ENCODE measurements around the gene MYOF. TPM values are rescaled to one million over a fixed set of nuclear protein-coding genes. Genes with fewer than 3 reads are reported as not detected.

The MYOF gene
- total and polyA plus RNA-seq, 10 of the 15 experiments (the other 5 are each of a cell fraction or from before 2014, with no cell fraction given) = 0.02 to 0.59 (median 0.17) TPM

GRCh38 chr10:93436591-93437085 lies 45.5 kb downstream of the MYOF start:
- ATAC-seq = no peak
- no peak overlapping the region for H2AFZ ChIP-seq (ENCODE audit: control insufficient read depth, low read depth, low read length)
- H4K20me1 ChIP-seq (ENCODE audit: control insufficient read depth, insufficient read depth) = no peaks in the 10 kb centered on the region
- in situ Hi-C loops (cut with MboI) = no loop called here
- no peak overlapping the region for H3K27ac ChIP-seq (ENCODE audit: control insufficient read depth, insufficient read depth)
- intact Hi-C loops (cut with micrococcal nuclease; ENCODE audit: unreplicated experiment) = no loop called here
- CTCF ChIA-PET = no interaction called here
- H3K36me3 ChIP-seq (ENCODE audit: control insufficient read depth in 2 of 2, insufficient read depth in 2 of 2, low read length in 1 of 2) = no peaks in the 10 kb centered on the region
- H3K4me2 ChIP-seq (ENCODE audit: control insufficient read depth, insufficient read depth) = no peak overlapping the region
- SMC1A ChIA-PET (ENCODE audit: uncharacterized antibody, unreplicated experiment) = no interaction called here
- no peak for DNase-seq (ENCODE audit: low read depth, low spot score)
- H3K4me1 ChIP-seq (ENCODE audit: control insufficient read depth, insufficient read depth, low read length) = no peaks in the 10 kb centered on the region
- H3K9me3 ChIP-seq (replicated peaks; ENCODE audit: control insufficient read depth, insufficient read depth, low read length) = no peaks in the 10 kb centered on the region
- no peak overlapping the region for H3K4me3 ChIP-seq
- RAD21 ChIA-PET (ENCODE audit: unreplicated experiment) = no interaction called here
- FAIRE-seq = no peak
- 16% methylated on average over 4 of the region's 4 CpGs for WGBS (ENCODE audit: insufficient coverage, insufficient replicate concordance, low lambda C conversion rate, missing lambda C conversion rate)
- H3K27me3 ChIP-seq (replicated peaks in 1 of 2; ENCODE audit: control insufficient read depth in 2 of 2, insufficient read depth in 2 of 2, low read length in 1 of 2) = peaks cover 0 to 4% of the 10 kb centered on the region in 2 experiments; a peak in 2 of 4 replicates
- TF ChIP-seq ZZZ3 (IDR thresholded peaks at IDR 0.05; ENCODE audit: control insufficient read depth, insufficient read length, low read depth) = no peak
- no peak for TF ChIP-seq TCF3 (IDR thresholded peaks at IDR 0.05; ENCODE audit: borderline replicate concordance, insufficient read depth, low read depth, low read length)
- no peak for TF ChIP-seq NFXL1 (IDR thresholded peaks at IDR 0.05; ENCODE audit: borderline replicate concordance)
- no peak for TF ChIP-seq BHLHE40 (IDR thresholded peaks at IDR 0.05; ENCODE audit: borderline replicate concordance in 1 of 2, low read depth in 2 of 2, low read length in 1 of 2)
- no peak for TF ChIP-seq TARDBP (IDR thresholded peaks at IDR 0.05; ENCODE audit: borderline replicate concordance)
- TF ChIP-seq RELB (IDR thresholded peaks at IDR 0.05; ENCODE audit: low read depth) = no peak
- no peak for TF ChIP-seq KDM1A (IDR thresholded peaks at IDR 0.05; ENCODE audit: borderline replicate concordance)
- TF ChIP-seq SUZ12 (IDR thresholded peaks at IDR 0.05; ENCODE audit: unreplicated experiment) = no peak
- TF ChIP-seq POU2F2 (IDR thresholded peaks at IDR 0.05; ENCODE audit: borderline replicate concordance, low read depth, low read length) = no peak
- TF ChIP-seq ZNF207 (IDR thresholded peaks at IDR 0.05; ENCODE audit: borderline replicate concordance) = no peak
- TF ChIP-seq ZBTB4 (CRISPR knock-in tag; IDR thresholded peaks at IDR 0.05) = no peak
- POLR2A ChIA-PET = interaction anchor here (0.6 kb wide), 1 partner anchor 385 kb away, joined by 3 read pairs; no protein-coding TSS in a partner anchor
- BruUV-seq (replicated peaks) = no TSS peak
- no peak overlapping the region for H3K9ac ChIP-seq (ENCODE audit: control insufficient read depth, insufficient read depth, low read length)
- no peaks in the 10 kb centered on the region for H3K79me2 ChIP-seq (ENCODE audit: control insufficient read depth, insufficient read depth, low read length)

Data from GM12878 (cell line).